HepG2 (cell line): ENCODE results near the gene CTDNEP1. TPM values are rescaled to one million over a fixed set of nuclear protein-coding genes. Genes with fewer than 3 reads are reported as not detected.

Experiments
- ATF7-NPFF ChIP-seq: sonication (generic); formaldehyde crosslinking; IDR thresholded peaks from 2 replicates; pipeline ENCODE4 v1.8.1; 2023; ENCODE audit warnings: mild to moderate bottlenecking, low read depth, missing genetic modification reagents, moderate library complexity
- CREM ChIP-seq, 2 experiments: sonication (generic) in 1 of 2; formaldehyde crosslinking in 1 of 2; IDR thresholded peaks; 2 replicates each; pipeline versions ENCODE4 v1.4.0 to v1.6.1; 2016 to 2020; ENCODE audit warnings: antibody characterized with exemption in 1 of 2, mild to moderate bottlenecking in 1 of 2, missing genetic modification reagents in 1 of 2
- GABPB1 ChIP-seq: IDR thresholded peaks from 2 replicates; pipeline ENCODE4 v1.6.1; 2016; ENCODE audit warnings: mild to moderate bottlenecking, missing genetic modification reagents, moderate library complexity, missing compliant biosample characterization
- HES4 ChIP-seq: sonication (generic); formaldehyde crosslinking; IDR thresholded peaks from 2 replicates; pipeline ENCODE4 v1.9.0; 2021; ENCODE audit warnings: mild to moderate bottlenecking, missing genetic modification reagents, borderline replicate concordance
- KDM3A ChIP-seq: IDR thresholded peaks from 2 replicates; pipeline ENCODE4 v1.6.1; 2018; ENCODE audit warnings: low read depth, missing compliant biosample characterization
- MED13 ChIP-seq: sonication (generic); formaldehyde crosslinking; IDR thresholded peaks from 2 replicates; pipeline ENCODE4 v1.5.0; 2020; ENCODE audit warnings: missing genetic modification reagents
- NCOA2 ChIP-seq: sonication (generic); formaldehyde crosslinking; IDR thresholded peaks from 2 replicates; pipeline ENCODE4 v1.8.0; 2022; ENCODE audit warnings: inconsistent platforms
- NFYB ChIP-seq: sonication (generic); formaldehyde crosslinking; IDR thresholded peaks from 2 replicates; pipeline ENCODE4 v1.4.0; 2020; ENCODE audit warnings: missing genetic modification reagents
- PITX1 ChIP-seq: sonication (generic); formaldehyde crosslinking; IDR thresholded peaks from 2 replicates; pipeline ENCODE4 v1.5.1; 2020; ENCODE audit warnings: mild to moderate bottlenecking, missing genetic modification reagents
- RNF2 ChIP-seq: fragments of 450-650 bp; conservative IDR thresholded peaks from 2 replicates; pipeline ENCODE4 v1.6.1; 2016; ENCODE audit warnings: low read depth
- RORA ChIP-seq: sonication (generic); formaldehyde crosslinking; IDR thresholded peaks from 2 replicates; pipeline ENCODE4 v1.5.0; 2020; ENCODE audit warnings: mild to moderate bottlenecking, missing genetic modification reagents, moderate library complexity
- STAT5B ChIP-seq: sonication (generic); formaldehyde crosslinking; IDR thresholded peaks from 2 replicates; pipeline ENCODE4 v1.4.0; 2020; ENCODE audit warnings: missing genetic modification reagents
- ZNF329 ChIP-seq: sonication (generic); formaldehyde crosslinking; IDR thresholded peaks from 2 replicates; pipeline ENCODE4 v1.9.0; 2021; ENCODE audit warnings: low read depth, mild to moderate bottlenecking, missing genetic modification reagents
- ZNF350 ChIP-seq: sonication (generic); formaldehyde crosslinking; IDR thresholded peaks from 2 replicates; pipeline ENCODE4 v1.4.0; 2020; ENCODE audit warnings: mild to moderate bottlenecking, low read depth, missing genetic modification reagents, borderline replicate concordance
- ZNF629 ChIP-seq: sonication (generic); formaldehyde crosslinking; conservative IDR thresholded peaks from 2 replicates; pipeline ENCODE4 v1.5.0; 2020; ENCODE audit warnings: missing genetic modification reagents
- polyA plus RNA-seq, 8 experiments: library from polyadenylated mRNA; depleted of rRNA in 3 of 8; stranded (reverse) in 7 of 8; unstranded in 1 of 8; fragments of >200 nt; fragmentation: Illumina TruSeq in 4 of 8; extraction: Trizol in 4 of 8; gene quantifications; 2 replicates each; pipeline versions ENCODE4 v1.2.1 to v1.2.3, GENCODE V29; 2011 to 2016; ENCODE audit warnings: low read depth in 4 of 8, missing spikeins in 1 of 8, mixed read lengths in 1 of 8; ENCODE audit not compliant: insufficient read depth in 1 of 8
- total RNA-seq, 5 experiments: library from RNA; depleted of rRNA; stranded (reverse); fragments of >200 nt; fragmentation: Illumina TruSeq; extraction: Trizol; gene quantifications; 2 replicates each; pipeline ENCODE4 v1.2.3, GENCODE V29; 2016; ENCODE audit warnings: low read depth in 1 of 5
- TF ChIP-seq, protein P1 (sequence below): sonication (generic); formaldehyde crosslinking; IDR thresholded peaks from 2 replicates; pipeline ENCODE4 v1.4.0; 2020; ENCODE audit warnings: missing genetic modification reagents
- TF ChIP-seq, protein P2 (sequence below): sonication (generic); formaldehyde crosslinking; IDR thresholded peaks from 2 replicates; pipeline ENCODE4 v1.8.1; 2022; ENCODE audit warnings: mild to moderate bottlenecking, missing genetic modification reagents
- TF ChIP-seq, protein P3 (sequence below): IDR thresholded peaks from 2 replicates; pipeline ENCODE4 v1.6.1; 2012; ENCODE audit warnings: inconsistent platforms
- TF ChIP-seq, protein P4 (sequence below): sonication (generic); formaldehyde crosslinking; IDR thresholded peaks from 2 replicates; pipeline ENCODE4 v1.4.0; 2020; ENCODE audit warnings: missing genetic modification reagents
- TF ChIP-seq, protein P5 (sequence below): IDR thresholded peaks from 2 replicates; pipeline ENCODE4 v1.6.1; 2016; ENCODE audit warnings: mild to moderate bottlenecking, missing biosample characterization, missing genetic modification reagents

Gene CTDNEP1
- total and polyA plus RNA-seq, 2 of the 13 experiments (the other 11 are each of a cell fraction or from before 2014, with no cell fraction given), result 19.8 to 118 TPM

DNA sequence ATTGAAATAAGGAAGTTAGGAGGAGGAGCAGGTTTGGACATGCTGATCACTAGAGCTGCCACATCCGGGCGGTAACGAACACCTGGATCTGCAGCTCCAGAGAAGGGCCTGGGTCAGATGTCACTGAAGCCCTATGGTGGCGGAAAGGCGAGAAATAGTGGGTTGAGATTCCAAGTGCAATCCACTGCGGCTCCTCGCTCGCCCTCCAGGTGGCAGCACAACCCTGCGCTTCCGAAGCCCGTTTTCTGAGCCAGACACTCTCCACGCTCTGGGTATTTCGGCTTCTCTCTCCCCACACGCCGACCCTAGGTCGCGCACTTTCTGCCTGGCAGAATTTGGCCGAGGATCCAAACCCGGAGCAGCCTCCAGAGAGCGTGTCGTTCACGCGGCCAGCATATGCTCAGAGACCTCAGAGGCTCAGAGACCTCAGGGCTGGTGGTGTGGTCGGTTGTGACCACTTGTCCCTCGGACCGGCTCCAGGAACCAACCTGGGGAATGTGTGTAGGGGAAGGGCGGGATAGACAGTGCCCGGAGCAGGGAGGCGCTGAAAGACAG lies 29.1 kb upstream of the CTDNEP1 start (continued):
- TF ChIP-seq, protein P1, sequence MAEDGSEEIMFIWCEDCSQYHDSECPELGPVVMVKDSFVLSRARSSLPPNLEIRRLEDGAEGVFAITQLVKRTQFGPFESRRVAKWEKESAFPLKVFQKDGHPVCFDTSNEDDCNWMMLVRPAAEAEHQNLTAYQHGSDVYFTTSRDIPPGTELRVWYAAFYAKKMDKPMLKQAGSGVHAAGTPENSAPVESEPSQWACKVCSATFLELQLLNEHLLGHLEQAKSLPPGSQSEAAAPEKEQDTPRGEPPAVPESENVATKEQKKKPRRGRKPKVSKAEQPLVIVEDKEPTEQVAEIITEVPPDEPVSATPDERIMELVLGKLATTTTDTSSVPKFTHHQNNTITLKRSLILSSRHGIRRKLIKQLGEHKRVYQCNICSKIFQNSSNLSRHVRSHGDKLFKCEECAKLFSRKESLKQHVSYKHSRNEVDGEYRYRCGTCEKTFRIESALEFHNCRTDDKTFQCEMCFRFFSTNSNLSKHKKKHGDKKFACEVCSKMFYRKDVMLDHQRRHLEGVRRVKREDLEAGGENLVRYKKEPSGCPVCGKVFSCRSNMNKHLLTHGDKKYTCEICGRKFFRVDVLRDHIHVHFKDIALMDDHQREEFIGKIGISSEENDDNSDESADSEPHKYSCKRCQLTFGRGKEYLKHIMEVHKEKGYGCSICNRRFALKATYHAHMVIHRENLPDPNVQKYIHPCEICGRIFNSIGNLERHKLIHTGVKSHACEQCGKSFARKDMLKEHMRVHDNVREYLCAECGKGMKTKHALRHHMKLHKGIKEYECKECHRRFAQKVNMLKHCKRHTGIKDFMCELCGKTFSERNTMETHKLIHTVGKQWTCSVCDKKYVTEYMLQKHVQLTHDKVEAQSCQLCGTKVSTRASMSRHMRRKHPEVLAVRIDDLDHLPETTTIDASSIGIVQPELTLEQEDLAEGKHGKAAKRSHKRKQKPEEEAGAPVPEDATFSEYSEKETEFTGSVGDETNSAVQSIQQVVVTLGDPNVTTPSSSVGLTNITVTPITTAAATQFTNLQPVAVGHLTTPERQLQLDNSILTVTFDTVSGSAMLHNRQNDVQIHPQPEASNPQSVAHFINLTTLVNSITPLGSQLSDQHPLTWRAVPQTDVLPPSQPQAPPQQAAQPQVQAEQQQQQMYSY (CRISPR knock-in tag), result peak; percentile 90
- TF ChIP-seq NCOA2 (CRISPR knock-in tag) (peak; percentile 37; the same call in 1 of the 2 replicates), RORA (CRISPR knock-in tag) (no peak), MED13 (CRISPR knock-in tag) (no peak), ZNF350 (CRISPR knock-in tag) (peak; percentile 73; the same call in 1 of the 2 replicates), ATF7-NPFF (CRISPR knock-in tag) (peak; percentile 80), ZNF629 (CRISPR knock-in tag) (no peak), KDM3A (CRISPR knock-in tag) (peak; percentile 33; the same call in 1 of the 2 replicates), ZNF329 (CRISPR knock-in tag) (no peak), RNF2 (no peak; the same call in 1 of the 2 replicates), GABPB1 (peak; percentile 42; the same call in 1 of the 2 replicates), HES4 (CRISPR knock-in tag) (0 out of 2 replicates have a peak, but pooled peaks have one; percentile 49), STAT5B (CRISPR knock-in tag) (no peak), NFYB (CRISPR knock-in tag) (no peak), CREM (IDR thresholded peaks at IDR 0.05) (no peak), CREM (CRISPR knock-in tag; IDR thresholded peaks at IDR 0.05) (no peak), PITX1 (CRISPR knock-in tag) (peak; percentile 81)
- TF ChIP-seq, protein P2, sequence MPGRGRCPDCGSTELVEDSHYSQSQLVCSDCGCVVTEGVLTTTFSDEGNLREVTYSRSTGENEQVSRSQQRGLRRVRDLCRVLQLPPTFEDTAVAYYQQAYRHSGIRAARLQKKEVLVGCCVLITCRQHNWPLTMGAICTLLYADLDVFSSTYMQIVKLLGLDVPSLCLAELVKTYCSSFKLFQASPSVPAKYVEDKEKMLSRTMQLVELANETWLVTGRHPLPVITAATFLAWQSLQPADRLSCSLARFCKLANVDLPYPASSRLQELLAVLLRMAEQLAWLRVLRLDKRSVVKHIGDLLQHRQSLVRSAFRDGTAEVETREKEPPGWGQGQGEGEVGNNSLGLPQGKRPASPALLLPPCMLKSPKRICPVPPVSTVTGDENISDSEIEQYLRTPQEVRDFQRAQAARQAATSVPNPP (CRISPR knock-in tag), result peak; percentile 53; the same call in 1 of the 2 replicates
- TF ChIP-seq, protein P3, sequence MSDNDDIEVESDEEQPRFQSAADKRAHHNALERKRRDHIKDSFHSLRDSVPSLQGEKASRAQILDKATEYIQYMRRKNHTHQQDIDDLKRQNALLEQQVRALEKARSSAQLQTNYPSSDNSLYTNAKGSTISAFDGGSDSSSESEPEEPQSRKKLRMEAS, result peak; percentile 79
- TF ChIP-seq, protein P4, sequence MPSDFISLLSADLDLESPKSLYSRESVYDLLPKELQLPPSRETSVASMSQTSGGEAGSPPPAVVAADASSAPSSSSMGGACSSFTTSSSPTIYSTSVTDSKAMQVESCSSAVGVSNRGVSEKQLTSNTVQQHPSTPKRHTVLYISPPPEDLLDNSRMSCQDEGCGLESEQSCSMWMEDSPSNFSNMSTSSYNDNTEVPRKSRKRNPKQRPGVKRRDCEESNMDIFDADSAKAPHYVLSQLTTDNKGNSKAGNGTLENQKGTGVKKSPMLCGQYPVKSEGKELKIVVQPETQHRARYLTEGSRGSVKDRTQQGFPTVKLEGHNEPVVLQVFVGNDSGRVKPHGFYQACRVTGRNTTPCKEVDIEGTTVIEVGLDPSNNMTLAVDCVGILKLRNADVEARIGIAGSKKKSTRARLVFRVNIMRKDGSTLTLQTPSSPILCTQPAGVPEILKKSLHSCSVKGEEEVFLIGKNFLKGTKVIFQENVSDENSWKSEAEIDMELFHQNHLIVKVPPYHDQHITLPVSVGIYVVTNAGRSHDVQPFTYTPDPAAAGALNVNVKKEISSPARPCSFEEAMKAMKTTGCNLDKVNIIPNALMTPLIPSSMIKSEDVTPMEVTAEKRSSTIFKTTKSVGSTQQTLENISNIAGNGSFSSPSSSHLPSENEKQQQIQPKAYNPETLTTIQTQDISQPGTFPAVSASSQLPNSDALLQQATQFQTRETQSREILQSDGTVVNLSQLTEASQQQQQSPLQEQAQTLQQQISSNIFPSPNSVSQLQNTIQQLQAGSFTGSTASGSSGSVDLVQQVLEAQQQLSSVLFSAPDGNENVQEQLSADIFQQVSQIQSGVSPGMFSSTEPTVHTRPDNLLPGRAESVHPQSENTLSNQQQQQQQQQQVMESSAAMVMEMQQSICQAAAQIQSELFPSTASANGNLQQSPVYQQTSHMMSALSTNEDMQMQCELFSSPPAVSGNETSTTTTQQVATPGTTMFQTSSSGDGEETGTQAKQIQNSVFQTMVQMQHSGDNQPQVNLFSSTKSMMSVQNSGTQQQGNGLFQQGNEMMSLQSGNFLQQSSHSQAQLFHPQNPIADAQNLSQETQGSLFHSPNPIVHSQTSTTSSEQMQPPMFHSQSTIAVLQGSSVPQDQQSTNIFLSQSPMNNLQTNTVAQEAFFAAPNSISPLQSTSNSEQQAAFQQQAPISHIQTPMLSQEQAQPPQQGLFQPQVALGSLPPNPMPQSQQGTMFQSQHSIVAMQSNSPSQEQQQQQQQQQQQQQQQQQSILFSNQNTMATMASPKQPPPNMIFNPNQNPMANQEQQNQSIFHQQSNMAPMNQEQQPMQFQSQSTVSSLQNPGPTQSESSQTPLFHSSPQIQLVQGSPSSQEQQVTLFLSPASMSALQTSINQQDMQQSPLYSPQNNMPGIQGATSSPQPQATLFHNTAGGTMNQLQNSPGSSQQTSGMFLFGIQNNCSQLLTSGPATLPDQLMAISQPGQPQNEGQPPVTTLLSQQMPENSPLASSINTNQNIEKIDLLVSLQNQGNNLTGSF (CRISPR knock-in tag), result no peak
- TF ChIP-seq, protein P5, sequence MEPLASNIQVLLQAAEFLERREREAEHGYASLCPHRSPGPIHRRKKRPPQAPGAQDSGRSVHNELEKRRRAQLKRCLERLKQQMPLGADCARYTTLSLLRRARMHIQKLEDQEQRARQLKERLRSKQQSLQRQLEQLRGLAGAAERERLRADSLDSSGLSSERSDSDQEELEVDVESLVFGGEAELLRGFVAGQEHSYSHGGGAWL, result peak; percentile 56
